Neuronal stem cell (in vitro differentiated cells): Measurements from ENCODE around the gene SLC22A17.
A peak's percentile ranks its signal among the peaks of the same experiment; 100 is the strongest.

Source experiments
- DNase-seq: peaks from one replicate; pipeline ENCODE4 v3.0.0-alpha.2; 2013; ENCODE audit warnings: low spot score
- H2AFZ ChIP-seq: one replicate; pipeline ENCODE4 v1.6.1; 2013; ENCODE audit warnings: mild to moderate bottlenecking, low read length, inconsistent platforms
- H2AK5ac ChIP-seq: 2 replicates; pipeline ENCODE4 v1.6.1; 2013; ENCODE audit warnings: low read depth, mild to moderate bottlenecking, inconsistent platforms, low read length, moderate library complexity, mixed read lengths
- H2BK120ac ChIP-seq: 2 replicates; pipeline ENCODE4 v1.6.1; 2013; ENCODE audit warnings: low read depth, mild to moderate bottlenecking, inconsistent platforms, low read length, moderate library complexity, mixed read lengths
- H2BK12ac ChIP-seq: one replicate; pipeline ENCODE4 v1.6.1; 2013; ENCODE audit warnings: low read length, inconsistent platforms
- H2BK15ac ChIP-seq: 2 replicates; pipeline ENCODE4 v1.6.1; 2013; ENCODE audit warnings: mild to moderate bottlenecking, low read length, inconsistent platforms, mixed read lengths
- H2BK5ac ChIP-seq: one replicate; pipeline ENCODE4 v1.6.1; 2013; ENCODE audit warnings: inconsistent platforms, mild to moderate bottlenecking, low read length, moderate library complexity
- H3K14ac ChIP-seq: one replicate; pipeline ENCODE4 v1.6.1; 2013; ENCODE audit warnings: low read length, inconsistent platforms
- H3K18ac ChIP-seq: 2 replicates; pipeline ENCODE4 v1.6.1; 2013; ENCODE audit warnings: low read length, inconsistent platforms
- H3K23ac ChIP-seq: 2 replicates; pipeline ENCODE4 v1.6.1; 2013; ENCODE audit warnings: low read depth, mild to moderate bottlenecking, mixed read lengths, low read length, inconsistent platforms; ENCODE audit not compliant: poor library complexity
- H3K27ac ChIP-seq: replicated peaks from 3 replicates; pipeline ENCODE4 v1.5.1; 2013; ENCODE audit warnings: low read length, inconsistent platforms
- H3K27me3 ChIP-seq, 3 experiments: 2 replicates each; pipeline ENCODE4 v1.6.1; 2013; ENCODE audit warnings: low read length in 3 of 3, mild to moderate bottlenecking in 2 of 3, inconsistent platforms in 1 of 3, low read depth in 1 of 3, mixed read lengths in 1 of 3, moderate library complexity in 1 of 3; ENCODE audit not compliant: control insufficient read depth in 3 of 3, insufficient read depth in 3 of 3
- H3K36me3 ChIP-seq, 2 donors: replicated peaks in 1 of 2; 2 replicates each; pipeline ENCODE4 v1.6.1; 2013; ENCODE audit warnings: low read length in 2 of 2; ENCODE audit not compliant: control insufficient read depth in 2 of 2, insufficient read depth in 2 of 2
- H3K4ac ChIP-seq: 2 replicates; pipeline ENCODE4 v1.6.1; 2013; ENCODE audit warnings: inconsistent platforms, mild to moderate bottlenecking, low read length, moderate library complexity
- H3K4me1 ChIP-seq, 2 donors: 1 replicate in 1 of 2; 2 replicates in 1 of 2; pipeline ENCODE4 v1.6.1; 2013; ENCODE audit warnings: low read length in 2 of 2, low read depth in 1 of 2; ENCODE audit not compliant: control insufficient read depth in 2 of 2, insufficient read depth in 1 of 2
- H3K4me2 ChIP-seq: one replicate; pipeline ENCODE4 v1.6.1; 2013; ENCODE audit warnings: mild to moderate bottlenecking, low read length, inconsistent platforms; ENCODE audit not compliant: insufficient read depth, poor library complexity, severe bottlenecking
- H3K4me3 ChIP-seq, 2 donors: 2 replicates each; pipeline ENCODE4 v1.5.1; 2013; ENCODE audit warnings: low read length in 2 of 2, mild to moderate bottlenecking in 2 of 2, inconsistent platforms in 1 of 2, moderate library complexity in 1 of 2
- H3K79me1 ChIP-seq: one replicate; pipeline ENCODE4 v1.6.1; 2013; ENCODE audit warnings: low read depth, mild to moderate bottlenecking, inconsistent platforms, low read length, moderate library complexity
- H3K9ac ChIP-seq: one replicate; pipeline ENCODE4 v1.6.1; 2013; ENCODE audit warnings: mild to moderate bottlenecking, low read depth, low read length, inconsistent platforms; ENCODE audit not compliant: poor library complexity
- H3K9me3 ChIP-seq, 2 donors: replicated peaks in 1 of 2; 2 replicates each; pipeline versions ENCODE3 to v1.6.1; 2013; ENCODE audit warnings: low read length in 2 of 2, mild to moderate bottlenecking in 2 of 2, inconsistent platforms in 1 of 2, low read depth in 1 of 2, mixed read lengths in 1 of 2, moderate library complexity in 1 of 2; ENCODE audit not compliant: control insufficient read depth in 2 of 2, insufficient read depth in 1 of 2
- H4K8ac ChIP-seq: one replicate; pipeline ENCODE4 v1.6.1; 2013; ENCODE audit warnings: low read depth, mild to moderate bottlenecking, inconsistent platforms, low read length, moderate library complexity
- H4K91ac ChIP-seq: one replicate; pipeline ENCODE4 v1.6.1; 2013; ENCODE audit warnings: low read length, low read depth, mild to moderate bottlenecking, inconsistent platforms; ENCODE audit not compliant: poor library complexity
- WGBS, 2 donors: extraction: QIAGEN DNeasy Blood & Tissue Kit; methylation state at CpG; one replicate each; pipeline ENCODE4 v1.1.7; 2013; ENCODE audit warnings: missing lambda C conversion rate in 2 of 2, mixed read lengths in 1 of 2; ENCODE audit not compliant: insufficient read length in 2 of 2, insufficient replicate concordance in 1 of 2; ENCODE audit errors: extremely low coverage in 2 of 2; 5-methylcytosine and 5-hydroxymethylcytosine counted together

SLC22A17 gene

GRCh38 chr14:23355871-23356435 lies 3.3 kb upstream of the SLC22A17 start:
- no peak for DNase-seq
- Histone ChIP-seq H3K27me3 (peaks cover 0 to 3% (median 0%) of the 10 kb centered on the region in 3 experiments), H3K4ac (no peak overlapping the region), H3K4me2 (no peak overlapping the region), H2AK5ac (no peak overlapping the region), H2BK5ac (no peak overlapping the region), H3K9me3 (no peaks in the 10 kb centered on the region), H2BK120ac (no peak overlapping the region), H4K8ac (no peak overlapping the region), H3K9ac (no peak overlapping the region), H3K4me3 (no peak overlapping the region), H3K23ac (no peak overlapping the region), H3K4me1 (peaks cover 0 to 9% of the 10 kb centered on the region in 2 donors), H3K27ac (no peak overlapping the region), H2BK15ac (no peak overlapping the region), H2AFZ (no peak overlapping the region), H3K79me1 (peaks cover 1% of the 10 kb centered on the region), H3K18ac (no peak overlapping the region), H2BK12ac (no peak overlapping the region), H3K14ac (no peak overlapping the region), H3K36me3 (peaks cover 35 to 61% of the 10 kb centered on the region in 2 donors), H4K91ac (no peak overlapping the region)
- WGBS, 2 donors, result no CpG with 5 or more reads among the region's 6 CpGs

- Histone ChIP-seq H2BK5ac (no peak overlapping the region), H3K4me1 (peaks cover 0 to 9% of the 10 kb centered on the region in 2 donors)
- DNase-seq, result no peak
Measured at GRCh38 chr14:23354990-23355389, 2.3 kb upstream of the SLC22A17 start.

GRCh38 chr14:23353433-23353780 lies 720 bp upstream of the SLC22A17 start:
- no peaks in the 10 kb centered on the region for H3K79me1 ChIP-seq
- no peak overlapping the region for H2BK5ac ChIP-seq
- H2AFZ ChIP-seq, result peak overlapping the region; percentile 94
- no CpG with 5 or more reads among the region's 5 CpGs for WGBS, 2 donors
- H2BK12ac ChIP-seq, result no peak overlapping the region
- no peak overlapping the region for H2BK120ac ChIP-seq
- H3K4me3 ChIP-seq, result no peak overlapping the region
- no peak overlapping the region for H3K14ac ChIP-seq
- H4K91ac ChIP-seq, result no peak overlapping the region
- no peak overlapping the region for H2AK5ac ChIP-seq
- peaks cover 0 to 9% of the 10 kb centered on the region in 2 donors for H3K4me1 ChIP-seq
- no peak overlapping the region for H3K23ac ChIP-seq
- peaks cover 0 to 3% (median 0%) of the 10 kb centered on the region in 3 experiments for H3K27me3 ChIP-seq
- H3K9ac ChIP-seq, result no peak overlapping the region
- peaks cover 15 to 38% of the 10 kb centered on the region in 2 donors for H3K36me3 ChIP-seq
- no peak overlapping the region for H4K8ac ChIP-seq
- DNase-seq, result no peak
- H3K18ac ChIP-seq, result no peak overlapping the region
- H3K4ac ChIP-seq, result no peak overlapping the region
- H3K9me3 ChIP-seq, result no peaks in the 10 kb centered on the region
- no peak overlapping the region for H3K27ac ChIP-seq
- no peak overlapping the region for H3K4me2 ChIP-seq
- no peak overlapping the region for H2BK15ac ChIP-seq

More at GRCh38 chr14:23354990-23355389, 2.3 kb upstream of the SLC22A17 start:
- Histone ChIP-seq H2AFZ (no peak overlapping the region), H3K27me3 (peaks cover 0 to 3% (median 0%) of the 10 kb centered on the region in 3 experiments), H3K18ac (no peak overlapping the region), H3K4me2 (no peak overlapping the region), H3K27ac (no peak overlapping the region), H4K91ac (no peak overlapping the region), H2BK120ac (no peak overlapping the region), H3K36me3 (peaks cover 26 to 53% of the 10 kb centered on the region in 2 donors), H3K23ac (no peak overlapping the region), H3K14ac (peak overlapping the region; percentile 22), H3K9me3 (no peaks in the 10 kb centered on the region), H3K79me1 (peaks cover 1% of the 10 kb centered on the region), H3K9ac (no peak overlapping the region), H3K4me3 (no peak overlapping the region), H2BK15ac (no peak overlapping the region), H2BK12ac (no peak overlapping the region), H3K4ac (no peak overlapping the region), H4K8ac (no peak overlapping the region), H2AK5ac (no peak overlapping the region)
- WGBS, 2 donors, result no CpG with 5 or more reads among the region's 6 CpGs

GRCh38 chr14:23351681-23352505 lies 794 bp downstream of the SLC22A17 start:
- Histone ChIP-seq H3K18ac (peak overlapping the region; percentile 99), H3K4me1 (peaks cover 0 to 9% of the 10 kb centered on the region in 2 donors), H3K9me3 (no peaks in the 10 kb centered on the region), H3K79me1 (no peaks in the 10 kb centered on the region), H2BK12ac (peak overlapping the region; percentile 48), H2BK120ac (peak overlapping the region; percentile 25), H2AFZ (peak overlapping the region; percentile 94), H3K27me3 (peaks cover 0 to 3% (median 0%) of the 10 kb centered on the region in 3 experiments), H3K23ac (peak overlapping the region; percentile 75), H4K8ac (no peak overlapping the region), H3K4me3 (peak overlapping the region; percentile 70 to 92), H3K27ac (no peak overlapping the region), H3K4me2 (peak overlapping the region; percentile 99), H3K4ac (peak overlapping the region; percentile 40), H3K9ac (peak overlapping the region; percentile 99), H3K36me3 (peaks cover 11 to 23% of the 10 kb centered on the region in 2 donors), H3K14ac (peak overlapping the region; percentile 97), H2BK15ac (peak overlapping the region; percentile 40), H4K91ac (peak overlapping the region; percentile 48), H2BK5ac (peak overlapping the region; percentile 85), H2AK5ac (peak overlapping the region; percentile 66)
- WGBS, 2 donors, result no CpG with 5 or more reads among the region's 61 CpGs
- DNase-seq, result peak; percentile 41
